Measurements from ENCODE around the gene FRRS1.

The FRRS1 gene

GRCh38 chr1:99713006-99713405, 53.4 kb downstream of the FRRS1 start:
- Histone ChIP-seq H3K4me3 (ENCODE audit: low read length) (no peak overlapping the region), H3K27ac (ENCODE audit: low read depth, low read length) (no peak overlapping the region), H3K9ac (ENCODE audit: low read length) (no peak overlapping the region), H3K4me1 (ENCODE audit: control insufficient read depth, insufficient read depth, low read length) (no peaks in the 10 kb centered on the region), H3K27me3 (ENCODE audit: control insufficient read depth, insufficient read depth, low read length) (no peaks in the 10 kb centered on the region), H3K36me3 (ENCODE audit: control insufficient read depth, insufficient read depth, low read length) (peaks cover 6% of the 10 kb centered on the region)

GRCh38 chr1:99710994-99711393, 55.4 kb downstream of the FRRS1 start:
- H3K27ac ChIP-seq (ENCODE audit: low read depth, low read length), result no peak overlapping the region
- H3K9ac ChIP-seq (ENCODE audit: low read length), result no peak overlapping the region
- H3K36me3 ChIP-seq (ENCODE audit: control insufficient read depth, insufficient read depth, low read length), result peaks cover 2% of the 10 kb centered on the region
- no peaks in the 10 kb centered on the region for H3K4me1 ChIP-seq (ENCODE audit: control insufficient read depth, insufficient read depth, low read length)
- no peak overlapping the region for H3K4me3 ChIP-seq (ENCODE audit: low read length)
- no peaks in the 10 kb centered on the region for H3K27me3 ChIP-seq (ENCODE audit: control insufficient read depth, insufficient read depth, low read length)

GRCh38 chr1:99707535-99708142, 58.8 kb downstream of the FRRS1 start:
- Histone ChIP-seq H3K4me3 (ENCODE audit: low read length) (no peak overlapping the region), H3K27me3 (ENCODE audit: control insufficient read depth, insufficient read depth, low read length) (no peaks in the 10 kb centered on the region), H3K27ac (ENCODE audit: low read depth, low read length) (no peak overlapping the region), H3K36me3 (ENCODE audit: control insufficient read depth, insufficient read depth, low read length) (no peaks in the 10 kb centered on the region), H3K9ac (ENCODE audit: low read length) (no peak overlapping the region), H3K4me1 (ENCODE audit: control insufficient read depth, insufficient read depth, low read length) (no peaks in the 10 kb centered on the region)

- Histone ChIP-seq H3K36me3 (ENCODE audit: control insufficient read depth, insufficient read depth, low read length) (no peaks in the 10 kb centered on the region), H3K9ac (ENCODE audit: low read length) (no peak overlapping the region), H3K4me1 (ENCODE audit: control insufficient read depth, insufficient read depth, low read length) (no peaks in the 10 kb centered on the region), H3K27ac (ENCODE audit: low read depth, low read length) (no peak overlapping the region), H3K27me3 (ENCODE audit: control insufficient read depth, insufficient read depth, low read length) (no peaks in the 10 kb centered on the region), H3K4me3 (ENCODE audit: low read length) (no peak overlapping the region)
Measured at GRCh38 chr1:99705385-99705784, 61.0 kb downstream of the FRRS1 start.

- Histone ChIP-seq H3K4me3 (ENCODE audit: low read length) (no peak overlapping the region), H3K36me3 (ENCODE audit: control insufficient read depth, insufficient read depth, low read length) (no peaks in the 10 kb centered on the region), H3K9ac (ENCODE audit: low read length) (no peak overlapping the region), H3K4me1 (ENCODE audit: control insufficient read depth, insufficient read depth, low read length) (no peaks in the 10 kb centered on the region), H3K27me3 (ENCODE audit: control insufficient read depth, insufficient read depth, low read length) (no peaks in the 10 kb centered on the region), H3K27ac (ENCODE audit: low read depth, low read length) (no peak overlapping the region)
Measured at GRCh38 chr1:99704356-99704816, 62.0 kb downstream of the FRRS1 start.

GRCh38 chr1:99702221-99702620, 64.2 kb downstream of the FRRS1 start:
- no peak overlapping the region for H3K9ac ChIP-seq (ENCODE audit: low read length)
- no peaks in the 10 kb centered on the region for H3K36me3 ChIP-seq (ENCODE audit: control insufficient read depth, insufficient read depth, low read length)
- no peak overlapping the region for H3K4me3 ChIP-seq (ENCODE audit: low read length)
- H3K27ac ChIP-seq (ENCODE audit: low read depth, low read length), result no peak overlapping the region
- no peaks in the 10 kb centered on the region for H3K4me1 ChIP-seq (ENCODE audit: control insufficient read depth, insufficient read depth, low read length)
- no peaks in the 10 kb centered on the region for H3K27me3 ChIP-seq (ENCODE audit: control insufficient read depth, insufficient read depth, low read length)

- H3K4me1 ChIP-seq (ENCODE audit: control insufficient read depth, insufficient read depth, low read length), result no peaks in the 10 kb centered on the region
- H3K36me3 ChIP-seq (ENCODE audit: control insufficient read depth, insufficient read depth, low read length), result no peaks in the 10 kb centered on the region
- no peak overlapping the region for H3K4me3 ChIP-seq (ENCODE audit: low read length)
- H3K27me3 ChIP-seq (ENCODE audit: control insufficient read depth, insufficient read depth, low read length), result no peaks in the 10 kb centered on the region
- no peak overlapping the region for H3K9ac ChIP-seq (ENCODE audit: low read length)
- H3K27ac ChIP-seq (ENCODE audit: low read depth, low read length), result no peak overlapping the region
Measured at GRCh38 chr1:99700020-99700419, 66.4 kb downstream of the FRRS1 start.

- Histone ChIP-seq H3K9ac (ENCODE audit: low read length) (no peak overlapping the region), H3K27me3 (ENCODE audit: control insufficient read depth, insufficient read depth, low read length) (no peaks in the 10 kb centered on the region), H3K4me1 (ENCODE audit: control insufficient read depth, insufficient read depth, low read length) (no peaks in the 10 kb centered on the region)
Measured at GRCh38 chr1:99697580-99697979, 68.9 kb downstream of the FRRS1 start.

GRCh38 chr1:99696616-99697015, 69.8 kb downstream of the FRRS1 start:
- H3K27ac ChIP-seq (ENCODE audit: low read depth, low read length), result no peak overlapping the region
- H3K4me3 ChIP-seq (ENCODE audit: low read length), result no peak overlapping the region
- no peaks in the 10 kb centered on the region for H3K27me3 ChIP-seq (ENCODE audit: control insufficient read depth, insufficient read depth, low read length)
- no peaks in the 10 kb centered on the region for H3K4me1 ChIP-seq (ENCODE audit: control insufficient read depth, insufficient read depth, low read length)
- H3K36me3 ChIP-seq (ENCODE audit: control insufficient read depth, insufficient read depth, low read length), result no peaks in the 10 kb centered on the region
- H3K9ac ChIP-seq (ENCODE audit: low read length), result no peak overlapping the region

More at GRCh38 chr1:99697580-99697979, 68.9 kb downstream of the FRRS1 start:
- Histone ChIP-seq H3K27ac (ENCODE audit: low read depth, low read length) (no peak overlapping the region), H3K4me3 (ENCODE audit: low read length) (no peak overlapping the region), H3K36me3 (ENCODE audit: control insufficient read depth, insufficient read depth, low read length) (no peaks in the 10 kb centered on the region)

- Histone ChIP-seq H3K27ac (ENCODE audit: low read depth, low read length) (no peak overlapping the region), H3K36me3 (ENCODE audit: control insufficient read depth, insufficient read depth, low read length) (no peaks in the 10 kb centered on the region), H3K4me3 (ENCODE audit: low read length) (no peak overlapping the region), H3K4me1 (ENCODE audit: control insufficient read depth, insufficient read depth, low read length) (no peaks in the 10 kb centered on the region), H3K9ac (ENCODE audit: low read length) (no peak overlapping the region), H3K27me3 (ENCODE audit: control insufficient read depth, insufficient read depth, low read length) (no peaks in the 10 kb centered on the region)
Measured at GRCh38 chr1:99691175-99691574, 75.3 kb downstream of the FRRS1 start.

- no peaks in the 10 kb centered on the region for H3K27me3 ChIP-seq (ENCODE audit: control insufficient read depth, insufficient read depth, low read length)
- no peak overlapping the region for H3K4me3 ChIP-seq (ENCODE audit: low read length)
- H3K27ac ChIP-seq (ENCODE audit: low read depth, low read length), result no peak overlapping the region
- no peaks in the 10 kb centered on the region for H3K36me3 ChIP-seq (ENCODE audit: control insufficient read depth, insufficient read depth, low read length)
- peaks cover 4% of the 10 kb centered on the region for H3K4me1 ChIP-seq (ENCODE audit: control insufficient read depth, insufficient read depth, low read length)
- no peak overlapping the region for H3K9ac ChIP-seq (ENCODE audit: low read length)
Measured at GRCh38 chr1:99685516-99686180, 80.8 kb downstream of the FRRS1 start.

- H3K27ac ChIP-seq (ENCODE audit: low read depth, low read length), result no peak overlapping the region
- no peak overlapping the region for H3K9ac ChIP-seq (ENCODE audit: low read length)
- H3K4me3 ChIP-seq (ENCODE audit: low read length), result no peak overlapping the region
- peaks cover 4% of the 10 kb centered on the region for H3K4me1 ChIP-seq (ENCODE audit: control insufficient read depth, insufficient read depth, low read length)
- no peaks in the 10 kb centered on the region for H3K27me3 ChIP-seq (ENCODE audit: control insufficient read depth, insufficient read depth, low read length)
- no peaks in the 10 kb centered on the region for H3K36me3 ChIP-seq (ENCODE audit: control insufficient read depth, insufficient read depth, low read length)
Measured at GRCh38 chr1:99682291-99682751, 84.1 kb downstream of the FRRS1 start.

- H3K27me3 ChIP-seq (ENCODE audit: control insufficient read depth, insufficient read depth, low read length), result no peaks in the 10 kb centered on the region
- no peak overlapping the region for H3K27ac ChIP-seq (ENCODE audit: low read depth, low read length)
- no peak overlapping the region for H3K9ac ChIP-seq (ENCODE audit: low read length)
- H3K4me1 ChIP-seq (ENCODE audit: control insufficient read depth, insufficient read depth, low read length), result peaks cover 4% of the 10 kb centered on the region
- H3K4me3 ChIP-seq (ENCODE audit: low read length), result no peak overlapping the region
- H3K36me3 ChIP-seq (ENCODE audit: control insufficient read depth, insufficient read depth, low read length), result no peaks in the 10 kb centered on the region
Measured at GRCh38 chr1:99681583-99681982, 84.9 kb downstream of the FRRS1 start.

Data from rectal smooth muscle tissue (tissue), 1 donor.